OCI-LY1 (cell line): ENCODE data around the gene KIF13A.
"Not testable (repeated sequence)": the region's sequence is repeated elsewhere in the genome, so short reads cannot be mapped to it uniquely, and the experiment has no call there.

Source experiments
- H2AFZ ChIP-seq: fragments of 200-600 bp; sonication (generic), shearing (Covaris generic); 2 replicates; pipeline ENCODE4 v1.6.0; 2014; ENCODE audit warnings: antibody characterized with exemption, mild to moderate bottlenecking, low read length
- H3F3A ChIP-seq: fragments of 200-600 bp; sonication (generic), shearing (Covaris generic); 2 replicates; pipeline ENCODE4 v1.6.0; 2014; ENCODE audit warnings: mild to moderate bottlenecking, antibody characterized with exemption, low read length, moderate library complexity; ENCODE audit not compliant: insufficient read depth
- H3K27ac ChIP-seq: fragments of 200-600 bp; sonication (generic); 2 replicates; pipeline ENCODE4 v1.5.1; 2014; ENCODE audit warnings: low read length, mixed run types, mild to moderate bottlenecking, low read depth; ENCODE audit not compliant: poor library complexity, severe bottlenecking
- H3K27me3 ChIP-seq: fragments of 200-600 bp; sonication (generic); 2 replicates; pipeline ENCODE4 v1.6.0; 2014; ENCODE audit warnings: antibody characterized with exemption, mild to moderate bottlenecking, low read length, moderate library complexity; ENCODE audit not compliant: insufficient read depth
- H3K36me3 ChIP-seq: fragments of 200-600 bp; sonication (generic); 2 replicates; pipeline ENCODE4 v1.6.1; 2014; ENCODE audit warnings: mild to moderate bottlenecking, antibody characterized with exemption, low read length, moderate library complexity, mixed read lengths; ENCODE audit not compliant: insufficient read depth
- H3K4me1 ChIP-seq: fragments of 200-600 bp; sonication (generic); 2 replicates; pipeline ENCODE4 v1.5.1; 2014; ENCODE audit warnings: mild to moderate bottlenecking, low read length, moderate library complexity; ENCODE audit not compliant: insufficient read depth, severe bottlenecking
- H3K4me2 ChIP-seq: fragments of 200-600 bp; sonication (generic), shearing (Covaris generic); 2 replicates; pipeline ENCODE4 v1.6.1; 2014; ENCODE audit warnings: low read length
- H3K4me3 ChIP-seq: fragments of 200-600 bp; sonication (generic); 2 replicates; pipeline ENCODE4 v1.5.1; 2014; ENCODE audit warnings: low read length, low read depth, mild to moderate bottlenecking, mixed read lengths; ENCODE audit not compliant: poor library complexity, severe bottlenecking
- H3K79me2 ChIP-seq: fragments of 200-600 bp; shearing (Covaris generic); 2 replicates; pipeline ENCODE4 v1.6.1; 2016; ENCODE audit warnings: mixed run types, low read length, mixed read lengths; ENCODE audit not compliant: insufficient read depth
- H3K9ac ChIP-seq: fragments of 200-600 bp; sonication (generic), shearing (Covaris generic); 2 replicates; pipeline ENCODE4 v1.6.1; 2014; ENCODE audit warnings: mild to moderate bottlenecking, low read length, mixed read lengths
- H3K9me2 ChIP-seq: fragments of 200-600 bp; sonication (generic), shearing (Covaris generic); 2 replicates; pipeline ENCODE4 v1.6.1; 2014; ENCODE audit warnings: low read depth, mild to moderate bottlenecking, low read length, mixed read lengths
- H3K9me3 ChIP-seq: fragments of 200-600 bp; shearing (Covaris generic); 2 replicates; pipeline ENCODE4 v1.6.1; 2014; ENCODE audit warnings: low read length, mixed read lengths
- H4K20me1 ChIP-seq: fragments of 200-600 bp; sonication (generic), shearing (Covaris generic); 2 replicates; pipeline ENCODE4 v1.6.0; 2016; ENCODE audit warnings: mild to moderate bottlenecking, low read length; ENCODE audit not compliant: insufficient read depth
- EZH2 ChIP-seq: fragments of 200-600 bp; sonication (generic), shearing (Covaris generic); IDR thresholded peaks from 2 replicates; pipeline ENCODE4 v1.8.0; 2017; ENCODE audit warnings: borderline replicate concordance, mixed run types, mild to moderate bottlenecking, antibody characterized with exemption, low read length, moderate library complexity, mixed read lengths
- TF ChIP-seq, protein P1 (sequence below): fragments of 200-600 bp; sonication (generic), shearing (Covaris generic); IDR thresholded peaks from 2 replicates; pipeline ENCODE4 v1.5.1; 2017; ENCODE audit warnings: mild to moderate bottlenecking, antibody characterized with exemption, low read length, moderate library complexity, mixed read lengths

The KIF13A gene

DNA sequence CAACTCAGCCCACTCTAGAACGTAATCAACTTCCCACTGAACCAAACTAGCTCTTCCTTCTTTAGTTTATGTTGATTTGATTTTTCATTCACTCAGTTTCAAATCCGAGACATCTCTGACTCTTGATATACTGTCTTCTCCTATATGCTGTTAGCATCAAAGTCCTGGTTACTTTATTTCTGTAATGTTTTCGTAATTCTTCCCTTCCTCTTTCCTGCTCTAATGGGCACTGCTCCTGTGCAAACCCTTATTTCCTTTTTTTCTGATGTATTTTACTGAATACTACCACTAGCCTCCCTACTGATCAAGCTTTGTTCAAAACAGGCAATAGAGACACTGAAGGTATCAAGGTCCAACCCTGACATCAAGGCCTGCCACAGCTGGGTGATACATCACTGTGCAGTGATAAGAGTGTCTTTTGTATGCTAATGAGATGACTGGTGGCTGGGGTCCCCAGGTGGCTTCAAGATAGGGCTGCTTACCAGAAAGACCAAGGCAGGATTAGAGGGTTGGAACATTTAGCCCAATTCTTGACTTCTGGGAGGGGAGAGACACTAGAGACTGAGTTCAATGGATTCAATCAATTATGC lies 95.2 kb downstream of the KIF13A start:
- no peaks in the 10 kb centered on the region for H4K20me1 ChIP-seq
- no peaks in the 10 kb centered on the region for H3K4me1 ChIP-seq
- H3K27ac ChIP-seq = no peak overlapping the region
- TF ChIP-seq, protein P1, sequence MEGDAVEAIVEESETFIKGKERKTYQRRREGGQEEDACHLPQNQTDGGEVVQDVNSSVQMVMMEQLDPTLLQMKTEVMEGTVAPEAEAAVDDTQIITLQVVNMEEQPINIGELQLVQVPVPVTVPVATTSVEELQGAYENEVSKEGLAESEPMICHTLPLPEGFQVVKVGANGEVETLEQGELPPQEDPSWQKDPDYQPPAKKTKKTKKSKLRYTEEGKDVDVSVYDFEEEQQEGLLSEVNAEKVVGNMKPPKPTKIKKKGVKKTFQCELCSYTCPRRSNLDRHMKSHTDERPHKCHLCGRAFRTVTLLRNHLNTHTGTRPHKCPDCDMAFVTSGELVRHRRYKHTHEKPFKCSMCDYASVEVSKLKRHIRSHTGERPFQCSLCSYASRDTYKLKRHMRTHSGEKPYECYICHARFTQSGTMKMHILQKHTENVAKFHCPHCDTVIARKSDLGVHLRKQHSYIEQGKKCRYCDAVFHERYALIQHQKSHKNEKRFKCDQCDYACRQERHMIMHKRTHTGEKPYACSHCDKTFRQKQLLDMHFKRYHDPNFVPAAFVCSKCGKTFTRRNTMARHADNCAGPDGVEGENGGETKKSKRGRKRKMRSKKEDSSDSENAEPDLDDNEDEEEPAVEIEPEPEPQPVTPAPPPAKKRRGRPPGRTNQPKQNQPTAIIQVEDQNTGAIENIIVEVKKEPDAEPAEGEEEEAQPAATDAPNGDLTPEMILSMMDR = no peak
- no peak for TF ChIP-seq EZH2
- H3K9ac ChIP-seq = no peak overlapping the region
- no peaks in the 10 kb centered on the region for H3K9me2 ChIP-seq
- H3K27me3 ChIP-seq = no peaks in the 10 kb centered on the region; the same call in 1 of the 2 replicates
- no peak overlapping the region for H3K4me3 ChIP-seq
- no peaks in the 10 kb centered on the region for H3K79me2 ChIP-seq
- no peak overlapping the region for H3K4me2 ChIP-seq
- H2AFZ ChIP-seq = no peak overlapping the region
- H3K36me3 ChIP-seq = no peaks in the 10 kb centered on the region
- H3F3A ChIP-seq = no peaks in the 10 kb centered on the region
- peaks cover 6% of the 10 kb centered on the region for H3K9me3 ChIP-seq

DNA sequence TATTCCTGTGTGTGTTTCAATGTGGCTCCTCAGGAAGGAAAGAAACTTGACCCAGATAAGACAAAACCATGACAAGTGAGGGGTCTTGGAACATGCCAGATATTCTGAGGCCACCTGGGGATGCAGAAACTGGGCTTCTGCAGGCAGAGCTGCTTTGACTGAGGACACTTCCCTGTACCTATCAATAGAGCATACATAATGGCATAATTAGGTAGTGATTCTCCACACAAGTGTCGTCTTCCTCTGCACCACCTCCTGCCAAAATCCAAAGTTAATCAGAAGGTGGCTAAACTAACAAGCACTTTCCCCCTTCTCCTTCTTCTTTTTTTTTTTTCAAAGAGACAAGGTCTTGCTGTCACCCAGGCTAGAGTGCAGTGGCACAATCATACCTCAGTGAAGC lies 97.1 kb downstream of the KIF13A start:
- Histone ChIP-seq H3K9me2 (no peaks in the 10 kb centered on the region), H3F3A (no peaks in the 10 kb centered on the region), H3K79me2 (no peaks in the 10 kb centered on the region), H3K9me3 (peaks cover 6% of the 10 kb centered on the region), H3K27ac (no peak overlapping the region), H3K4me2 (no peak overlapping the region), H3K36me3 (no peaks in the 10 kb centered on the region), H3K4me1 (no peaks in the 10 kb centered on the region), H4K20me1 (no peaks in the 10 kb centered on the region), H3K27me3 (no peaks in the 10 kb centered on the region; the same call in none of the 2 replicates), H3K9ac (no peak overlapping the region), H2AFZ (no peak overlapping the region), H3K4me3 (no peak overlapping the region)
- TF ChIP-seq, protein P1 = no peak
- no peak for TF ChIP-seq EZH2

DNA sequence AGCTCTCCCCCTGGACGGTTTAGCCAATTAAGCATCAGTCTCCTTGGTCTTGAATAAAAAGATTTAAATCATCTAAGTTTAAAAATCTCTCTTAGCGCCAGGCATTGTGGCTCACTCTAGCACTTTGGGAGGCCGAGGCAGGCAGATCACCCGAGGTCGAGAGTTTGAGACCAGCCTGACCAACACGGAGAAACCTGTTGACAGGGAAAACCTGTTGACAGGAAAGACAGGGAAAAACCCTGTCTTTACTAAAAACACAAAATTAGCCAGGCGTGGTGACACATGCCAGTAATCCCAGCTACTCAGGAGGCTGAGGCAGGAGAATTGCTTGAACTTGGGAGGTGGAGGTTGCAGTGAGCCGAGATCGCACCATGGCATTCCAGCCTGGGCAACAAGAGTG lies 97.7 kb downstream of the KIF13A start:
- not testable (repeated sequence) for H2AFZ ChIP-seq, H3K4me1 ChIP-seq, H3K27me3 ChIP-seq, H3K4me3 ChIP-seq, H3F3A ChIP-seq, H3K9me2 ChIP-seq, H3K79me2 ChIP-seq, H4K20me1 ChIP-seq, H3K9me3 ChIP-seq, H3K27ac ChIP-seq, H3K9ac ChIP-seq, H3K36me3 ChIP-seq, H3K4me2 ChIP-seq

DNA sequence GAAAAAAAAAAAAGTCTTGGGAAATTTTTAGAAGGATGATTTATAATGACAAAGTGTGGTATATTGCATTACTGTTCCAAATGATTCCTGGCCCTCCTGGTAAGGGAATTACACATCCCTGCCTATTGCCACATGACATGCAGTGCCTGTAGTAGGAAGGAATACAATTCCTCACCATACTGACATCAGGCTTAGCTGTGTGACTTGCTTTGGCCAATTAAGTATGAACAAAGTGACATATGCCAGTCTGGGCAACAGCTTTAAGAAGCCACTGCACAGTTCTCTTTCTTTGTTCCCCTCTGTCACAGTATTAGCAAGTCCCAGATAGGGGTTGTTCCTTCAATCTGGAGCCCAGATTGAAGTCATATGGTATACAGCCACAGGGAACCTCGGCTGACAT lies 100.5 kb downstream of the KIF13A start:
- Histone ChIP-seq H3F3A (no peaks in the 10 kb centered on the region), H3K79me2 (no peaks in the 10 kb centered on the region), H3K27me3 (no peaks in the 10 kb centered on the region; the same call in none of the 2 replicates), H3K36me3 (no peaks in the 10 kb centered on the region), H4K20me1 (no peaks in the 10 kb centered on the region), H3K9ac (no peak overlapping the region), H3K4me1 (no peaks in the 10 kb centered on the region), H2AFZ (no peak overlapping the region), H3K9me3 (no peaks in the 10 kb centered on the region), H3K4me3 (no peak overlapping the region), H3K4me2 (no peak overlapping the region), H3K9me2 (no peaks in the 10 kb centered on the region), H3K27ac (no peak overlapping the region)
- TF ChIP-seq, protein P1 = no peak
- TF ChIP-seq EZH2 = no peak
